ENCODE results near the gene CST1.
A peak's percentile ranks its signal among the peaks of the same experiment; 100 is the strongest.
"Not testable (repeated sequence)": the region's sequence is repeated elsewhere in the genome, so short reads cannot be mapped to it uniquely, and the experiment has no call there.

CST1 gene

GRCh38 chr20:23750786-23751185 is at the start of gene CST1:
TSS of gene CST1 (minus strand) at chr20:23750935. CDS start at chr20:23750866, 69 bp downstream.
- DNase-seq = not testable (repeated sequence)

- DNase-seq = peak; percentile 4
Observed at GRCh38 chr20:23799216-23799847, 48.6 kb upstream of the CST1 start.

GRCh38 chr20:23795526-23795925 is 44.8 kb upstream of the CST1 start:
- no peak for DNase-seq

GRCh38 chr20:23794841-23795240 is 44.1 kb upstream of the CST1 start:
- no peak for DNase-seq

- DNase-seq = no peak
Observed at GRCh38 chr20:23794065-23794464, 43.3 kb upstream of the CST1 start.

- no peak for DNase-seq
Observed at GRCh38 chr20:23783447-23783846, 32.7 kb upstream of the CST1 start.

GRCh38 chr20:23782366-23782983 is 31.7 kb upstream of the CST1 start:
- DNase-seq = no peak

GRCh38 chr20:23778676-23779075 is 27.9 kb upstream of the CST1 start:
- not testable (repeated sequence) for DNase-seq

GRCh38 chr20:23777380-23777779 is 26.6 kb upstream of the CST1 start:
- DNase-seq = not testable (repeated sequence)

- no peak for DNase-seq
Observed at GRCh38 chr20:23776067-23776771, 25.5 kb upstream of the CST1 start.

- no peak for DNase-seq
Observed at GRCh38 chr20:23774081-23774480, 23.3 kb upstream of the CST1 start.

GRCh38 chr20:23773579-23773978 is 22.8 kb upstream of the CST1 start:
- no peak for DNase-seq

- no peak for DNase-seq
Observed at GRCh38 chr20:23773127-23773526, 22.4 kb upstream of the CST1 start.

GRCh38 chr20:23772074-23772473 is 21.3 kb upstream of the CST1 start:
- no peak for DNase-seq

- DNase-seq = no peak
Observed at GRCh38 chr20:23770384-23770783, 19.6 kb upstream of the CST1 start.

- DNase-seq = not testable (repeated sequence)
Observed at GRCh38 chr20:23768520-23768919, 17.8 kb upstream of the CST1 start.

GRCh38 chr20:23766531-23766930 is 15.8 kb upstream of the CST1 start:
- no peak for DNase-seq

- DNase-seq = no peak
Observed at GRCh38 chr20:23765578-23765977, 14.8 kb upstream of the CST1 start.

- not testable (repeated sequence) for DNase-seq
Observed at GRCh38 chr20:23764630-23765029, 13.9 kb upstream of the CST1 start.

GRCh38 chr20:23763345-23763744 is 12.6 kb upstream of the CST1 start:
- no peak for DNase-seq

- DNase-seq = no peak
Observed at GRCh38 chr20:23759306-23759940, 8.7 kb upstream of the CST1 start.

GRCh38 chr20:23756792-23757191 is 6.1 kb upstream of the CST1 start:
- DNase-seq = not testable (repeated sequence)

GRCh38 chr20:23755131-23755611 is 4.4 kb upstream of the CST1 start:
- not testable (repeated sequence) for DNase-seq
